Erythroblast (primary cell): Measurements from ENCODE around the gene OGT.
"Not testable (repeated sequence)": the region's sequence is repeated elsewhere in the genome, so short reads cannot be mapped to it uniquely, and the experiment has no call there.

Experiments used
- DNase-seq, 2 experiments: peaks; one replicate each; lab custom pipeline; 2025; lab: John Stamatoyannopoulos, UW
- GATA1 ChIP-seq: IDR thresholded peaks from 2 replicates; pipeline ENCODE4 v1.6.1; 2011; ENCODE audit warnings: low read depth, mild to moderate bottlenecking, control low read depth, low read length, moderate library complexity
- POLR2A ChIP-seq: IDR thresholded peaks from 2 replicates; pipeline ENCODE4 v1.6.1; 2011; ENCODE audit warnings: mild to moderate bottlenecking, low read length

Gene OGT

GRCh38 chrX:71549986-71550385 is 17.1 kb downstream of the OGT start:
- TF ChIP-seq POLR2A (no peak), GATA1 (no peak)
- no peak for DNase-seq

- DNase-seq = peak; percentile 2 to 3
- no peak for TF ChIP-seq GATA1
- TF ChIP-seq POLR2A = no peak
Measured at GRCh38 chrX:71550578-71550977, 17.7 kb downstream of the OGT start.

- TF ChIP-seq GATA1 (no peak), POLR2A (no peak)
- no peak for DNase-seq
Measured at GRCh38 chrX:71556036-71556435, 23.1 kb downstream of the OGT start.

GRCh38 chrX:71558920-71559319 is 26.0 kb downstream of the OGT start:
- no peak for DNase-seq
- TF ChIP-seq GATA1 = no peak
- no peak for TF ChIP-seq POLR2A

- DNase-seq = not testable (repeated sequence)
Measured at GRCh38 chrX:71559773-71560172, 26.9 kb downstream of the OGT start.

- no peak for DNase-seq
- TF ChIP-seq POLR2A = no peak
- TF ChIP-seq GATA1 = no peak
Measured at GRCh38 chrX:71563921-71564320, 31.0 kb downstream of the OGT start.

- peak; percentile 84 to 90 for DNase-seq
- TF ChIP-seq POLR2A (no peak), GATA1 (no peak)
Measured at GRCh38 chrX:71565474-71566041, 32.7 kb downstream of the OGT start.

- DNase-seq = peak; percentile 2 to 3
Measured at GRCh38 chrX:71571390-71571789, 38.5 kb downstream of the OGT start.

- no peak for DNase-seq
- no peak for TF ChIP-seq GATA1
- no peak for TF ChIP-seq POLR2A
Measured at GRCh38 chrX:71573590-71573989, 40.7 kb downstream of the OGT start.

- peak; percentile 13 to 19 for DNase-seq
- TF ChIP-seq GATA1 = no peak
- no peak for TF ChIP-seq POLR2A
Measured at GRCh38 chrX:71577682-71578081, 44.8 kb downstream of the OGT start.

GRCh38 chrX:71578253-71579135 is 45.6 kb downstream of the OGT start, which contains the start of gene GCNA:
Gene GCNA (plus strand): TSS chrX:71578437. CDS start chrX:71580822, 2,385 bp downstream.
- DNase-seq = no peak
- TF ChIP-seq GATA1 = no peak
- no peak for TF ChIP-seq POLR2A

- no peak for DNase-seq
- TF ChIP-seq POLR2A (no peak), GATA1 (no peak)
Measured at GRCh38 chrX:71579136-71579989, 46.5 kb downstream of the OGT start.

GRCh38 chrX:71579990-71580380 is 47.1 kb downstream of the OGT start:
- DNase-seq = no peak
- no peak for TF ChIP-seq GATA1
- TF ChIP-seq POLR2A = no peak

GRCh38 chrX:71581210-71581609 is 48.3 kb downstream of the OGT start:
- DNase-seq = no peak
- TF ChIP-seq POLR2A (no peak), GATA1 (no peak)
